ENCODE data around the gene PHF21B. TPM values are rescaled to one million over a fixed set of nuclear protein-coding genes. Genes with fewer than 3 reads are reported as not detected.

The PHF21B gene
- polyA plus RNA-seq, 12 donors: 0.28 to 1.7 (median 0.48) TPM; not detected in 2

DNA sequence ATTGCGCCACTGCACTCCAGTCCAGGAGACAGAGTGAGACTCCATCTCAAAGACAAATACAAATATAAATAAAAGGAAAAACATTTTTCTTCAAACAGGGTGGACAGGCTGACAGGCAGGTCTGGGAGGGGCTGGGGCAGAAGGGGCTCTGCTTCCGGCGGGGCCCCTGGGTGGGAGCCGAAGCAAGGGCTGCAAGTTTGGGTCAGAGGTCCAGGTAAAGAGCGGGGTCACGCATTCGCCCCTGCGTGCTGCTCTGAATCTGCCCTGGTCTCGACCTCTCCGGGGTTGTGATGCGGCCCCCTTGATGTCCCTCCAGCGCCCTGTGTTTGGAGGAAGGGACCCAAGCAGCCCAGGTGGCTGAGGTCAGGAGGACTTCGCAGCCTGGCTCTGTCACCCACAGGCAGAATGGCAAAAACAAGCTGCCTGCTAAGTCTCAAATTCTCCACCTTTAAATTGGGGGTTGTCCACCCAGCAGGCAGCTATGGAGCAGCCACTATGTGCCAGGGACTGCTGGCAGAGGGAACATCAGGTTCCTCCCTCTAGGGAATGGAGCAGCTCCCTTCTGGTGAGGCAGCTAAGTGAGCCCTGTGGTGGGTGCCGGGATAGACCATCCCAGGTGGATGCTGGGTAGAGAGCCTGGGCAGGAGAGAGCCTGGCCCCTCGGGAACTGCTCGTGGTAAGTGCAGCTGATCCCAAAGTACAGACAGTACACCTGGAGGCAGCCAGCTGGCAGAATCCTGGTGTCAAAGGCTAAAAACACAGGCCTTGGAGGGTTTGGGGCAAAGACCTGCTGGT lies 10.3 kb upstream of the PHF21B start:
- no peak for DNase-seq

- no peak for DNase-seq
Observed at GRCh38 chr22:45014654-45015053, 4.8 kb upstream of the PHF21B start.

DNA sequence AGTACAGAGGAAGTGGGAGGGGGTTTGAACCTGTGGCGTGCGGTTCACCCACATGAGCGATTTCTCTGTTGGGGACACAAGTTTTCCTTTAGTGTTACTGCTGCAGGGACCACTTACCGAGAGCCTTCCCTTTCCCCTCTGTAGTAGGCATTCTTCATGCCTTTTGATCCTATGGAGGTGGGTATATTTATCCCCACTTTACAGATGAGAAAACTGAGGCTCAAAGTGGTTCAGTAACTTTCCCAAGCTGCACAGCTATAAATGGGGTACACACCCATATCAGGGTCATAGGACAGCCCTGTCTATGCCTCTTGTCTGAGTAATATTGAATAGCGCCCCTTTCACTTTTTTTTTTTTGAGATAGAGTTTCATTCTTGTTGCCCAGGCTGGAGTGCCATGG lies 3.3 kb upstream of the PHF21B start:
- no peak for DNase-seq

- DNase-seq: no peak
Observed at GRCh38 chr22:45010532-45010900, 711 bp upstream of the PHF21B start.

DNA sequence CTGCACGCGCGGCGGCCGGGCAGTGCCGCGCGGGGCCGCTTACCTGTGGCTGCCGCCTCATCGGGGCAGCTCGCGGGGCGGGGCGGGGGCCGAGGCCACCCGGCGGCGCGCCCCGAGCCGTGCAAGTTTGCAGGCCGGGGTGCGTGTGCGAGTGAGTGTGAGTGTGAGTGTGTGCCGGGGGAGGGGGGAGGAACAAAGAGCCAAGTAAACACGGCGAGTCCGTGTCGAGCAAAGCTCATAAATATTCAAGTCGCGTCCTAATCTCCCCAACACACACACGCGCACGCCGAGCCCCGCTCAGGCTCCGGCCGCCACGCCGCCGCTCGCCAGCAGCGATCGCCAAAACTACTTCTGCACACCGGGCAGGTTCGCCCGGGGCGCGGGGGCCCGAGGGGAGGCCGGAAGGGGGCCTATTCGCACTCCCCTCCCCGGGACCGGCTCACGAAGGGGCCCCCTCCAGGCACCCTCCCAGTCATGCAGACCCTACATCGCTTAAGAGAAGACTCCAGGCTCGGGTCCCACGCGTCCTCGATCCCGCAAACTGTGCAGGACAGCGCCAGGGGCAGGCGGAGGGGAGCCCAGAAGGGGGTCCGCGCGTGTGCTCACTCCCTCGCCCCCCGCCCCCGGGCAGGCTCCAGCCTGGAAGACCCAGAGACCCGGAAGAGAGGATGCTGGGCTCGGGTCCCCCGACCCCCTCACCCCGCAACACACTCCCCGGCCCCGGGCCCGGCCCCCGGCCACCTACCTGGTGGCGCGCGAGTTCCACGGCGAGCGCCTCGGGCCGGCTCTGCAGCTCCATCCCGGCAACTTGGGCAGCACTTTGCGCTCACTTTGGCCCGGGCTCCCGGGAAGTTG lies 827 bp downstream of the PHF21B start:
- DNase-seq: no peak

- DNase-seq: no peak
Observed at GRCh38 chr22:45008186-45008681, 1.6 kb downstream of the PHF21B start.

GRCh38 chr22:45007391-45008185 lies 2.2 kb downstream of the PHF21B start:
- peak; percentile 56 for DNase-seq

DNA sequence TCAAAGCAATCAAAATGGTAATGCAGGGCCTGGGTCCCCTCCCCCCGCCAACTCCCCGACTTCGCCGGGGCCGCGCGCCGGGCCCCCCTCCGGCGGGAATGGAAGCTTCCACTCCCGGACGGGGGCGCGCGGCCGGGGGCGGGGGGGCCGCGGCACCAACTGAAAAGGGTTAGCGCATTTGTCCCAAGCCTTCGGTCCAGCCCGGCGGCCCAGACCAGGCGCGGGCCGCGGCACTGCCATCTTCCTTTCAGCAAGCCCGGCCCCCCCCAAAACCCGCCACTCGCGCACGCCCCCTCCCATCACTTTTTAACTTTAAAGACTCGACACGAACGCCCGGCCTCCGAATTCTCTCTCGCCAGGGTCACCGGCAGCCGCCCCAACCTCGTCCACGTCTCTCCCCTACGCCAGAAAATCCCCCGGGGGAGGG lies 2.8 kb downstream of the PHF21B start:
- DNase-seq: no peak

- no peak for DNase-seq
Observed at GRCh38 chr22:45006111-45006963, 3.5 kb downstream of the PHF21B start.

GRCh38 chr22:45001653-45002052 lies 8.2 kb downstream of the PHF21B start:
- no peak for DNase-seq

DNA sequence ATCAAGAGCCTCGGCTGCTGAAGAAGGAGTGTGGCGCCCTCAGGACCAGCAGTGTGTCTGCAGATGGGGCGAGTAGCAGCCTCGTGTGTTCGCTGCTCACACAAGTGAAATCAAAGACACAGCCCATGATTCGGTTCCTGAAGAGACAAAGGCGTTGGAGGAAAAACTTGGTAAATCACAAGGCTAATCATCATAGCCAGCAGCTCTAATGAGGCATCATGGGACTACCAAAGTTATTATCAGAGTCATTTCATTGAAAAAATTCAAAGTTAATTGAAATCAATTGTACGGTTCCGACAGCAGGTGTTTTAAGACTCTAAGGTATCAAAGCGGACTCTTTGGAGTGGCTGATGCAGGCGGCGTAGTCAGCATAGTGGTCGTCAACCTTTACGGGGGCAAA lies 9.5 kb downstream of the PHF21B start:
- no peak for DNase-seq

DNA sequence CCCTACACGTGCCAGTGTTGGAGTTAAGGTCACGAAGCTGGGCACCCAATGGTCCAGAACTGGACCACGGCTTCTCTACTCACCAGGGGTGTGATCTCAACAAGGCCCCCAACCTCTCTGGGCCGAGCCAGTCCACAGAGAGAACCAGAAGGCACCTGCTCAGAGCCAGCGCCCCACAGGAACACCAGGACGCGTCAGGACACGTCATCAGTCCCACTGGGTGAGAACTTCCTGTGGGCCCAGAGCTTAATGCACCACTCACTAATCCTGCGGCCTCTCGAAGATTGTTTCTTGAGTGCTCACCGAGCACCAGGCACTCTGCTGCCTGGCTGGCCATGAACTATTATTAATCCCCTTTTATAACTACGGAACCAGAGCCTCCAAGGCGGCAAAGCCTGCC lies 10.1 kb downstream of the PHF21B start:
- no peak for DNase-seq

GRCh38 chr22:44999231-44999630 lies 10.6 kb downstream of the PHF21B start:
- DNase-seq: no peak

DNA sequence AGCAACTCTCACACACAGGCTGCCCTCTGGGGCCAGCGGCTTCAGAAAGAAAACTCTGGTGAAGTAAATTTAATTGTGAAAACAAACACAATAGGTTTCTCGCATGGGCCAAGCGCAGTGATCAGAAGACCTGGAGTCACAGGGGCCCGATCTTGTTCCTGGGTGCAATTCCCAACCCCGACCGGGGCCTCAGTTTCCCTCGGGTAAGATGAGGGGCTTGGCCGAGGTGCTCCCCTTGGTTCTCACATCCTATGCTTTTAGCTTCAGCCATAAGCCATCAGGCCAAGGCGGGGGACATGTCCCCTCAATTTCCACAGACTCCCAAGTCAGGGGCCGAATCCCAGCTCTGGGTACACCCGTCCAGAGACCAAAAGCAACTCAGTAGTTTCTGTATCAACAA lies 11.5 kb downstream of the PHF21B start:
- DNase-seq: no peak

GRCh38 chr22:44997060-44997459 lies 12.7 kb downstream of the PHF21B start:
- no peak for DNase-seq

GRCh38 chr22:44996648-44997047 lies 13.2 kb downstream of the PHF21B start:
- DNase-seq: no peak

- DNase-seq: no peak
Observed at GRCh38 chr22:44996120-44996519, 13.7 kb downstream of the PHF21B start.

GRCh38 chr22:44995715-44996114 lies 14.1 kb downstream of the PHF21B start:
- DNase-seq: no peak

- no peak for DNase-seq
Observed at GRCh38 chr22:44995105-44995514, 14.7 kb downstream of the PHF21B start.

- DNase-seq: no peak
Observed at GRCh38 chr22:44994399-44995104, 15.3 kb downstream of the PHF21B start.

Measured in muscle of arm (tissue), 12 donors.